ENCODE results near the gene CACNA1S.

Gene CACNA1S

GRCh38 chr1:201023920-201024624, 88.2 kb downstream of the CACNA1S start:
- DNase-seq, result no peak

- peak; percentile 55 for DNase-seq
Measured at GRCh38 chr1:201023517-201023902, 88.7 kb downstream of the CACNA1S start, which contains the start of gene KIF21B. Gene KIF21B (minus strand): TSS chr1:201023714. CDS start chr1:201023383, 331 bp downstream.

- DNase-seq, result no peak
Measured at GRCh38 chr1:201022820-201023516, 89.3 kb downstream of the CACNA1S start.

GRCh38 chr1:201022493-201022819, 89.8 kb downstream of the CACNA1S start:
- no peak for DNase-seq

GRCh38 chr1:201021630-201022492, 90.4 kb downstream of the CACNA1S start:
- no peak for DNase-seq

- DNase-seq, result no peak
Measured at GRCh38 chr1:201020721-201021629, 91.3 kb downstream of the CACNA1S start.

GRCh38 chr1:201020040-201020591, 92.1 kb downstream of the CACNA1S start:
- no peak for DNase-seq

- DNase-seq, result no peak
Measured at GRCh38 chr1:201019321-201019977, 92.8 kb downstream of the CACNA1S start.

- DNase-seq, result no peak
Measured at GRCh38 chr1:201017828-201018163, 94.4 kb downstream of the CACNA1S start.

- no peak for DNase-seq
Measured at GRCh38 chr1:201016943-201017827, 95.0 kb downstream of the CACNA1S start.

GRCh38 chr1:201016211-201016651, 96.0 kb downstream of the CACNA1S start:
- peak; percentile 48 for DNase-seq

GRCh38 chr1:201015551-201016091, 96.6 kb downstream of the CACNA1S start:
- no peak for DNase-seq

- DNase-seq, result no peak
Measured at GRCh38 chr1:201014816-201015200, 97.4 kb downstream of the CACNA1S start.

GRCh38 chr1:201013991-201014815, 98.0 kb downstream of the CACNA1S start:
- no peak for DNase-seq

- no peak for DNase-seq
Measured at GRCh38 chr1:201013031-201013485, 99.2 kb downstream of the CACNA1S start.

GRCh38 chr1:201011616-201012015, 100.6 kb downstream of the CACNA1S start:
- peak; percentile 19 for DNase-seq

GRCh38 chr1:201009962-201010645, 102.1 kb downstream of the CACNA1S start:
- no peak for DNase-seq

GRCh38 chr1:201008666-201009360, 103.4 kb downstream of the CACNA1S start:
- no peak for DNase-seq

All from NCI-H1417 treated with DMSO at 0.1 percent for 48 hours (cell line).